Measurements from ENCODE around the gene RXRA. TPM values are rescaled to one million over a fixed set of nuclear protein-coding genes. Genes with fewer than 3 reads are reported as not detected.
A peak's percentile ranks its signal among the peaks of the same experiment; 100 is the strongest.

RXRA gene
- polyA plus RNA-seq, 1 donor from 2014 or later, result 2.7 TPM

- Histone ChIP-seq H2AFZ (ENCODE audit: low read depth, low read length) (no peak overlapping the region), H3K36me3 (ENCODE audit: insufficient read depth, low read length) (no peaks in the 10 kb centered on the region), H3K4me3 (ENCODE audit: low read length) (no peak overlapping the region), H3F3A (ENCODE audit: insufficient read depth, low read length, poor library complexity, severe bottlenecking) (no peaks in the 10 kb centered on the region), H3K4me2 (ENCODE audit: low read length) (no peak overlapping the region), H4K20me1 (ENCODE audit: insufficient read depth) (no peaks in the 10 kb centered on the region), H3K9me3 (ENCODE audit: low read length) (no peaks in the 10 kb centered on the region), H3K9ac (ENCODE audit: low read length) (no peak overlapping the region), H3K27ac (ENCODE audit: low read length) (no peak overlapping the region), H3K79me2 (replicated peaks; ENCODE audit: insufficient read depth, low read length) (no peaks in the 10 kb centered on the region), H3K9me2 (ENCODE audit: insufficient read depth, low read length) (no peaks in the 10 kb centered on the region), H3K27me3 (ENCODE audit: insufficient read depth, low read depth, low read length) (no peaks in the 10 kb centered on the region)
- TF ChIP-seq EP300 (conservative IDR thresholded peaks at IDR 0.05; ENCODE audit: poor library complexity, severe bottlenecking) (peak; percentile 14), POLR2AphosphoS5 (IDR thresholded peaks at IDR 0.05) (peak; percentile 14)
- TF ChIP-seq, protein P1, sequence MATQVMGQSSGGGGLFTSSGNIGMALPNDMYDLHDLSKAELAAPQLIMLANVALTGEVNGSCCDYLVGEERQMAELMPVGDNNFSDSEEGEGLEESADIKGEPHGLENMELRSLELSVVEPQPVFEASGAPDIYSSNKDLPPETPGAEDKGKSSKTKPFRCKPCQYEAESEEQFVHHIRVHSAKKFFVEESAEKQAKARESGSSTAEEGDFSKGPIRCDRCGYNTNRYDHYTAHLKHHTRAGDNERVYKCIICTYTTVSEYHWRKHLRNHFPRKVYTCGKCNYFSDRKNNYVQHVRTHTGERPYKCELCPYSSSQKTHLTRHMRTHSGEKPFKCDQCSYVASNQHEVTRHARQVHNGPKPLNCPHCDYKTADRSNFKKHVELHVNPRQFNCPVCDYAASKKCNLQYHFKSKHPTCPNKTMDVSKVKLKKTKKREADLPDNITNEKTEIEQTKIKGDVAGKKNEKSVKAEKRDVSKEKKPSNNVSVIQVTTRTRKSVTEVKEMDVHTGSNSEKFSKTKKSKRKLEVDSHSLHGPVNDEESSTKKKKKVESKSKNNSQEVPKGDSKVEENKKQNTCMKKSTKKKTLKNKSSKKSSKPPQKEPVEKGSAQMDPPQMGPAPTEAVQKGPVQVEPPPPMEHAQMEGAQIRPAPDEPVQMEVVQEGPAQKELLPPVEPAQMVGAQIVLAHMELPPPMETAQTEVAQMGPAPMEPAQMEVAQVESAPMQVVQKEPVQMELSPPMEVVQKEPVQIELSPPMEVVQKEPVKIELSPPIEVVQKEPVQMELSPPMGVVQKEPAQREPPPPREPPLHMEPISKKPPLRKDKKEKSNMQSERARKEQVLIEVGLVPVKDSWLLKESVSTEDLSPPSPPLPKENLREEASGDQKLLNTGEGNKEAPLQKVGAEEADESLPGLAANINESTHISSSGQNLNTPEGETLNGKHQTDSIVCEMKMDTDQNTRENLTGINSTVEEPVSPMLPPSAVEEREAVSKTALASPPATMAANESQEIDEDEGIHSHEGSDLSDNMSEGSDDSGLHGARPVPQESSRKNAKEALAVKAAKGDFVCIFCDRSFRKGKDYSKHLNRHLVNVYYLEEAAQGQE (IDR thresholded peaks at IDR 0.05; ENCODE audit: borderline replicate concordance), result no peak
Observed at GRCh38 chr9:134407121-134407779, 81.0 kb downstream of the RXRA start.

DNA sequence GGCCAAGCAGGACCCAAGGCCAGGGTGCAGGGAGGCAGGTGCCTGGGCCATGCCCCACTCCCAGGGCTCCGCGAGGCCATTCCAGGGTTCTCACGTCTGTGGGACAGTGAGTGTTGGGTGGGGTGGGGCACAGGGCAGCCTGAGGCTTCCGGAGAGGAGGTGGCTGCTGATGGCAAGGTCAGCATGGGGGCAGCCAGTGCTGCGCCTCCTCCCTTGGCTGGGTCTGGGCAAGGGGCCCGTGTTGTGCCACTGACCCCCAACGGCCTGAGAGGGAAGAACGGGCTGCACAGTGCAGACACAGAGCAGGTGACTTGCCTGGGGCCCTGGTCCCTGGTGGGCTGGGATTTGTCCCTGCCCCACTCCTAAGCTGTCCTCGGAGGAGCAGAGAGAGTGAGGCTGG is 82.1 kb downstream of the RXRA start:
- no peak overlapping the region for H3K4me2 ChIP-seq (ENCODE audit: low read length)
- H3K27me3 ChIP-seq (ENCODE audit: insufficient read depth, low read depth, low read length), result no peaks in the 10 kb centered on the region
- H2AFZ ChIP-seq (ENCODE audit: low read depth, low read length), result no peak overlapping the region
- no peaks in the 10 kb centered on the region for H3K79me2 ChIP-seq (replicated peaks; ENCODE audit: insufficient read depth, low read length)
- no peaks in the 10 kb centered on the region for H3F3A ChIP-seq (ENCODE audit: insufficient read depth, low read length, poor library complexity, severe bottlenecking)
- H3K9me3 ChIP-seq (ENCODE audit: low read length), result no peaks in the 10 kb centered on the region
- H3K27ac ChIP-seq (ENCODE audit: low read length), result no peak overlapping the region
- no peak overlapping the region for H3K9ac ChIP-seq (ENCODE audit: low read length)
- H3K9me2 ChIP-seq (ENCODE audit: insufficient read depth, low read length), result no peaks in the 10 kb centered on the region
- no peak for TF ChIP-seq EZH2 (IDR thresholded peaks at IDR 0.05; ENCODE audit: borderline replicate concordance, insufficient read depth, low read length, poor library complexity, severe bottlenecking)
- TF ChIP-seq, protein P2, sequence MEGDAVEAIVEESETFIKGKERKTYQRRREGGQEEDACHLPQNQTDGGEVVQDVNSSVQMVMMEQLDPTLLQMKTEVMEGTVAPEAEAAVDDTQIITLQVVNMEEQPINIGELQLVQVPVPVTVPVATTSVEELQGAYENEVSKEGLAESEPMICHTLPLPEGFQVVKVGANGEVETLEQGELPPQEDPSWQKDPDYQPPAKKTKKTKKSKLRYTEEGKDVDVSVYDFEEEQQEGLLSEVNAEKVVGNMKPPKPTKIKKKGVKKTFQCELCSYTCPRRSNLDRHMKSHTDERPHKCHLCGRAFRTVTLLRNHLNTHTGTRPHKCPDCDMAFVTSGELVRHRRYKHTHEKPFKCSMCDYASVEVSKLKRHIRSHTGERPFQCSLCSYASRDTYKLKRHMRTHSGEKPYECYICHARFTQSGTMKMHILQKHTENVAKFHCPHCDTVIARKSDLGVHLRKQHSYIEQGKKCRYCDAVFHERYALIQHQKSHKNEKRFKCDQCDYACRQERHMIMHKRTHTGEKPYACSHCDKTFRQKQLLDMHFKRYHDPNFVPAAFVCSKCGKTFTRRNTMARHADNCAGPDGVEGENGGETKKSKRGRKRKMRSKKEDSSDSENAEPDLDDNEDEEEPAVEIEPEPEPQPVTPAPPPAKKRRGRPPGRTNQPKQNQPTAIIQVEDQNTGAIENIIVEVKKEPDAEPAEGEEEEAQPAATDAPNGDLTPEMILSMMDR (IDR thresholded peaks at IDR 0.05; ENCODE audit: poor library complexity, severe bottlenecking), result no peak
- no peak for TF ChIP-seq SMC3 (conservative IDR thresholded peaks at IDR 0.05; ENCODE audit: poor library complexity)
- TF ChIP-seq MXI1 (conservative IDR thresholded peaks at IDR 0.05; ENCODE audit: poor library complexity, severe bottlenecking), result no peak
- TF ChIP-seq POLR2AphosphoS5 (IDR thresholded peaks at IDR 0.05), result no peak
- no peak for TF ChIP-seq EP300 (conservative IDR thresholded peaks at IDR 0.05; ENCODE audit: poor library complexity, severe bottlenecking)
- no peak for TF ChIP-seq TAF1 (IDR thresholded peaks at IDR 0.05; ENCODE audit: low read depth)
- TF ChIP-seq RAD21 (conservative IDR thresholded peaks at IDR 0.05), result no peak
- TF ChIP-seq, protein P1 (IDR thresholded peaks at IDR 0.05; ENCODE audit: borderline replicate concordance), result no peak
- H4K20me1 ChIP-seq (ENCODE audit: insufficient read depth), result no peaks in the 10 kb centered on the region
- H3K4me3 ChIP-seq (ENCODE audit: low read length), result no peak overlapping the region
- no peaks in the 10 kb centered on the region for H3K36me3 ChIP-seq (ENCODE audit: insufficient read depth, low read length)
